Smooth muscle cell of bladder (primary cell): ENCODE data around the gene ARHGAP6. TPM values are rescaled to one million over a fixed set of nuclear protein-coding genes. Genes with fewer than 3 reads are reported as not detected.

Experiments
- total RNA-seq: library from RNA; depleted of rRNA; stranded (reverse); fragments of >200 nt; gene quantifications from 2 replicates; pipeline ENCODE4 v1.2.3, GENCODE V29; 2014

The ARHGAP6 gene
- 2.4 and 8.7 TPM in 2 replicates for total RNA-seq

GRCh38 chrX:11665168-11666111 is at the start of gene ARHGAP6:
Gene ARHGAP6 (minus strand): TSS chrX:11665920. CDS start chrX:11664828, 1,092 bp downstream.

DNA sequence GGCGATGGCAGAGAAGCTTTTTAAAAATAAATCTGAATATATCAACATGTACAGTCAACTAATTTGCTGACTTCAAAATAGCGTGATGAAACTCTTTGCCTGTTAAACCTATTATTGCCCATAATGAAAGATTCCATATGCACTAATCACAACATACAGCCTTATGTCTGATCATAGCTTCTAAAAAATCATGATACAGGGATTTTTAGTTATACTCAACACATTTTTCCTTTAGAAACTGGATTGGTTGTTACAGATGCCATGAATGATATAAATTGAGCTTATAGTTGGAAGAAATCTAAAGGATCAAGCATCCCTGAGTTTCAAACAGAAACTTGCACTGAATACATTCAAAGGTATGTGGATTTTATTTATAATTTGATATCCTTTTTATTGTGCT is 372.6 kb downstream of the ARHGAP6 start, which contains the start of gene AMELX:
TSS of gene AMELX (plus strand) at position 301 of the 400 bp plus-strand sequence. CDS start 1,376 bp downstream, outside the sequence.

GRCh38 chrX:11111037-11111851 is 554.5 kb downstream of the ARHGAP6 start, which contains the start of gene HCCS:
Gene HCCS (plus strand): TSS chrX:11111332. CDS start chrX:11112061, 729 bp downstream.

Other genes starting within 250 kb of the ARHGAP6 start
- 12.6 and 13.7 TPM in 2 replicates for gene MSL3, start 92.3 kb upstream of the ARHGAP6 start, total RNA-seq